MCF 10A (cell line): ENCODE data around the gene AMBN. TPM values are rescaled to one million over a fixed set of nuclear protein-coding genes. Genes with fewer than 3 reads are reported as not detected.
A peak's percentile ranks its signal among the peaks of the same experiment; 100 is the strongest.

Source experiments
- BruUV-seq: library from RNA; stranded (reverse); fragments of 400-500 nt; replicated peaks from 2 replicates; lab custom pipeline; 2021; lab: Mats Ljungman, UMichigan
- CTCF ChIA-PET: fragments of 300-600 bp; sonication (Branson Sonifier 250); formaldehyde crosslinking; extraction: SDS; loops from one replicate; lab custom pipeline; 2021; ENCODE audit warnings: antibody characterized with exemption, inconsistent platforms; lab: Yijun Ruan, JAX
- POLR2A ChIA-PET: fragments of 300-600, 350-650 bp; sonication (Branson Sonifier 250); formaldehyde crosslinking; extraction: SDS; loops from one replicate; lab custom pipeline; 2020; ENCODE audit warnings: antibody characterized with exemption, inconsistent platforms; lab: Yijun Ruan, JAX
- DNase-seq: peaks from one replicate; pipeline ENCODE4 v3.0.0-alpha.2; 2018; ENCODE audit not compliant: unreplicated experiment
- H3K27ac Mint-ChIP-seq: one replicate; pipeline ENCODE4 v1.8.0; 2022; ENCODE audit warnings: mild to moderate bottlenecking, low read depth, mixed read lengths; ENCODE audit not compliant: unreplicated experiment
- H3K27me3 Mint-ChIP-seq: one replicate; pipeline ENCODE4 v1.8.0; 2022; ENCODE audit warnings: mixed read lengths; ENCODE audit not compliant: insufficient read depth, unreplicated experiment
- H3K36me3 Mint-ChIP-seq: one replicate; pipeline ENCODE4 v1.8.0; 2022; ENCODE audit warnings: mild to moderate bottlenecking, moderate library complexity, mixed read lengths; ENCODE audit not compliant: insufficient read depth, unreplicated experiment
- H3K4me1 Mint-ChIP-seq: one replicate; pipeline ENCODE4 v1.8.0; 2022; ENCODE audit warnings: mixed read lengths; ENCODE audit not compliant: insufficient read depth, unreplicated experiment
- H3K4me3 Mint-ChIP-seq: one replicate; pipeline ENCODE4 v1.8.0; 2022; ENCODE audit warnings: mild to moderate bottlenecking, moderate library complexity, mixed read lengths; ENCODE audit not compliant: unreplicated experiment
- H3K9me3 Mint-ChIP-seq: one replicate; pipeline ENCODE4 v1.8.0; 2022; ENCODE audit warnings: mixed read lengths; ENCODE audit not compliant: unreplicated experiment
- intact Hi-C: fragments of 100-400 bp; cut with micrococcal nuclease; formaldehyde crosslinking; loops from 2 replicates; pipeline ENCODE4 v1.14.1; 2022
- total RNA-seq: library from RNA; stranded (reverse); gene quantifications from 2 replicates; pipeline ENCODE4 v1.2.3, GENCODE V29; 2022
- TF ChIP-seq, protein P1 (sequence below): fragments of 200-600 bp; IDR thresholded peaks from one replicate; pipeline ENCODE4 v1.8.0; 2022; ENCODE audit warnings: antibody characterized with exemption, mild to moderate bottlenecking; ENCODE audit not compliant: unreplicated experiment

The AMBN gene
- total RNA-seq, 1 experiment from 2014 or later: not detected

DNA sequence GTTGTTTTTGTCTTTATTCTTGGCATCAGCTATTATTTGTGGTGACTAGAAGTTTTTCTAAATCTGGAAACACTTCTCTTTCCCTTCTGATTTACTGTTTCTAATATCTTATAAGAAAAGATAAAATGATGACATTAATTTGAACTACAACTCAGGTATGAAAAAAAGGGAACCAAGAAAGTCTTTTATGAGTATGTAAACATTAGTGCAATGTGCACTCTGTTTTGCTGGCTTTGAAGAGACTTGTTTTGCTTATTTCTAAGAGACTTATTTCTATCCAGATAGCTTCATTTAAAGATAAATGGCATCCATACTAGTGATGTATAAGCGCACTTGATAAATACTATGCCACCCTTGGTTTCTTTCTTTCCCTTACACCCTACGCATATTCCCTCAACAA, 10.1 kb upstream of the AMBN start:
- Mint-ChIP-seq H3K4me1 (peaks cover 10% of the 10 kb centered on the region), H3K27ac (no peak overlapping the region), H3K9me3 (peaks cover 9% of the 10 kb centered on the region), H3K27me3 (no peaks in the 10 kb centered on the region), H3K36me3 (no peaks in the 10 kb centered on the region), H3K4me3 (no peak overlapping the region)
- BruUV-seq: no TSS peak
- ChIA-PET CTCF (interaction anchor here (0.6 to 0.7 kb wide), 3 partner anchors 38 to 287 kb away, joined by 3 read pairs; no protein-coding TSS in a partner anchor), POLR2A (interaction anchor here (0.6 kb wide), 1 partner anchor 87 kb away, joined by 5 read pairs; no protein-coding TSS in a partner anchor)
- intact Hi-C loops: no loop called here
- TF ChIP-seq, protein P1, sequence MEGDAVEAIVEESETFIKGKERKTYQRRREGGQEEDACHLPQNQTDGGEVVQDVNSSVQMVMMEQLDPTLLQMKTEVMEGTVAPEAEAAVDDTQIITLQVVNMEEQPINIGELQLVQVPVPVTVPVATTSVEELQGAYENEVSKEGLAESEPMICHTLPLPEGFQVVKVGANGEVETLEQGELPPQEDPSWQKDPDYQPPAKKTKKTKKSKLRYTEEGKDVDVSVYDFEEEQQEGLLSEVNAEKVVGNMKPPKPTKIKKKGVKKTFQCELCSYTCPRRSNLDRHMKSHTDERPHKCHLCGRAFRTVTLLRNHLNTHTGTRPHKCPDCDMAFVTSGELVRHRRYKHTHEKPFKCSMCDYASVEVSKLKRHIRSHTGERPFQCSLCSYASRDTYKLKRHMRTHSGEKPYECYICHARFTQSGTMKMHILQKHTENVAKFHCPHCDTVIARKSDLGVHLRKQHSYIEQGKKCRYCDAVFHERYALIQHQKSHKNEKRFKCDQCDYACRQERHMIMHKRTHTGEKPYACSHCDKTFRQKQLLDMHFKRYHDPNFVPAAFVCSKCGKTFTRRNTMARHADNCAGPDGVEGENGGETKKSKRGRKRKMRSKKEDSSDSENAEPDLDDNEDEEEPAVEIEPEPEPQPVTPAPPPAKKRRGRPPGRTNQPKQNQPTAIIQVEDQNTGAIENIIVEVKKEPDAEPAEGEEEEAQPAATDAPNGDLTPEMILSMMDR: no peak
- no peak for DNase-seq

DNA sequence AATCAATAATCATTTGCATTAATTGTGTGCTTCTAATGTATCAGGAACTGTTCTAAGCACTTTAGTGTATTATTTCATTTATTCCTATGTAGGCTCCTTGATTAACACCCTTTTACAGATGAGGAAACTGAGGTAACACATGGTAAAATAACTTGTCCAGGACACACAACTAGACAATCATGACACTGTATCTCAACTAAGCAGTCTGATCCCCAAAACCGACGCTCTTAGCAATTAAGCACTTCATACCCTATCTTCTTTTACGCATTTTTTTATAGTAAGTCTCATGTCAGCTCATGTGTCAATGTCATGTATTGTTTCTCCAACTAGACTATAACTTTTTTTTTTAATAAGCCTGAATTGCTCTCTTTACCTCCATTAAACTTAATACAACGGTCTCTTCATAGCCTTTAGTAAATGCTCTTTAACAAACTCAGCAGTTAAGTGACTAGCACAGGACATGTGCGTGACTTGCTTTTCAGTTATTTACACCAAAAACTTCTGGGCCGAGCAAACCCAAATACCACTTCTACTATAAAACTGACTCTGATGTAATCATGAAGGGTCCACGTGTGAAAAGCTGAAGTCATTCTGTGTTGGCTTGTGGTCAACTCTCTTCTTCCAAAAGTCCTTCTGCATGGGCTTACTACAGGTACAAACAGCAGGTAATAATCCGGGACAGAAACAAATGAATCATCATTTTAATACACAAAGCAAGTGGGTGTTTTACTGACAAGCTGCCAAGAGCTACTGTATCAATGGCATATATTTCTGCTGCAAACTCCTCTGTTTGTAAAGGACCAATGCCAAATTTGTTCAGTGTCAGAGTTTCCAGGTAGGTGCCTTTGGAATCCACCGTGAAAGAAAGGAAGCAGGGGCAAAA, 7.9 kb upstream of the AMBN start:
- CTCF ChIA-PET: interaction anchor here (0.6 kb wide), 1 partner anchor 941 kb away, joined by 3 read pairs; no protein-coding TSS in a partner anchor
- TF ChIP-seq, protein P1: no peak
- intact Hi-C loops: no loop called here
- BruUV-seq: no TSS peak
- peaks cover 8% of the 10 kb centered on the region for H3K9me3 Mint-ChIP-seq
- H3K4me1 Mint-ChIP-seq: peaks cover 10% of the 10 kb centered on the region
- H3K4me3 Mint-ChIP-seq: no peak overlapping the region
- peak; percentile 94 for DNase-seq
- H3K27me3 Mint-ChIP-seq: no peaks in the 10 kb centered on the region
- peak overlapping the region; percentile 43 for H3K27ac Mint-ChIP-seq
- POLR2A ChIA-PET: interaction anchor here (0.7 to 0.9 kb wide), 2 partner anchors 726 to 1635 kb away, joined by 3 read pairs; no protein-coding TSS in a partner anchor
- H3K36me3 Mint-ChIP-seq: no peaks in the 10 kb centered on the region

DNA sequence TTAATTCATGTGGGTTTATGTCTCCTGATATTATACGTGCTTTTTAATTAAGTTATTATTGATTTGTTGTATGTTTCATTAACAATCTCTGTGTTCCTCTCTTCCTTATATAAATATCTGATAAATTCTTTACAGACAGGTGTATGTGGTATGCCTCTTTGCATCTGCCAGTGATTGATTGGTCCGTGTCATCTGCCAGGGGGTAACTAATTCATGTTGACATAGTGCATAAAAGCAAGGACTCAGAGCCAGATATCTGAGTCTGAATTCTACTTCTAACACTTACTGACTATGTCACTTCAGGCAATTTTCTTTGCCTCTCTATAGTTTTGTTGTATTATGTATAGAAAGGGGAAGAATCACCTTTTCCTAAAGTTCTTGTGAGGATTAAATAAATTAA, 5.2 kb upstream of the AMBN start:
- Mint-ChIP-seq H3K27me3 (no peaks in the 10 kb centered on the region), H3K4me1 (peaks cover 10% of the 10 kb centered on the region), H3K9me3 (no peaks in the 10 kb centered on the region), H3K36me3 (no peaks in the 10 kb centered on the region), H3K4me3 (no peak overlapping the region), H3K27ac (peak overlapping the region; percentile 20)
- intact Hi-C loops: no loop called here
- BruUV-seq: no TSS peak
- POLR2A ChIA-PET: no interaction called here
- no peak for DNase-seq
- TF ChIP-seq, protein P1: no peak
- CTCF ChIA-PET: no interaction called here

DNA sequence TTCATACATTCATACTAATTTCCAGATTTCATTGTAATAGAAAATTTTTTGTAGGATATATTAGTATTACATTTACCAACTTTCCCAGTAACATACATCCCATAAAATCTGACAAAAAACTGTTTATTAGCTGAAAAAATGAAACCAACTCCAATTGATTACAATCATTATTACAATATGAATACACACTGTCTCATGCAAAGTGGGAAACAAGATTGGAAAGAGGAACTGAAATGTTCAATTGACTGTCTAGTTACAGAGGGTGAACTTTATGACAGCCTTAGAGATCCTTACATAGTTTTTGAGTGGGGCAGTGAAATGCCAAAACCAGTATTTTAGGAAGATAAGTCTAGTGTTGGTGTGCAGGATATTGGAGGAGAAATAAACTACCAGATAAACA, 2.3 kb upstream of the AMBN start:
- Mint-ChIP-seq H3K27me3 (no peaks in the 10 kb centered on the region), H3K27ac (no peak overlapping the region), H3K9me3 (no peaks in the 10 kb centered on the region), H3K4me3 (no peak overlapping the region), H3K36me3 (no peaks in the 10 kb centered on the region), H3K4me1 (no peaks in the 10 kb centered on the region)
- no TSS peak for BruUV-seq
- DNase-seq: no peak
- TF ChIP-seq, protein P1: no peak
- POLR2A ChIA-PET: interaction anchor here (0.5 to 1.5 kb wide), 2 partner anchors 12 to 48 kb away, joined by 3 to 4 read pairs; no protein-coding TSS in a partner anchor
- CTCF ChIA-PET: interaction anchor here (0.5 to 0.8 kb wide), 3 partner anchors 14 to 85 kb away, joined by 3 to 5 read pairs (median 3); no protein-coding TSS in a partner anchor
- intact Hi-C loops: no loop called here
